ENCODE results near the gene LGALS4. TPM values are rescaled to one million over a fixed set of nuclear protein-coding genes. Genes with fewer than 3 reads are reported as not detected.

The LGALS4 gene
- total and polyA plus RNA-seq, 2 experiments from 2014 or later = 0.19 TPM; not detected in 1

DNA sequence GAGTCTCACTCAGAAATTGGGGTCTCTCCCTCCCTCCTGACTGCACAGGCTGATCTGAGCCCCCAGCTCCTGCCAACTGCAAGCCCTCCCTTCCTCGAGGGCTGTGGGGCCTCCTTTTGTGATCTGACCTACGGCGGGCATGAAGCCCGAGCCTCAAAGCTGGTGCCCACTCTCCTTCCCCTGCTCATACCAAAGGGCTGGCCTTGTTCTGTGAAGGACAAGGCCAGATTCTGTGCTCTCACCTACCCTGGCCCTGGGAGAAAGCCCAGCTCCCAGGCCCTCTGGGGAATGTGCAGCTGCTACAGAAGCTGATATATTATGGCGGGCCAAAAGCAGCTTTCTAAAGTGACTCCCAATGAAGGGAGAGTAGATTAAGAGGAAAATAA, 27.8 kb upstream of the LGALS4 start:
- Histone ChIP-seq H3K9ac (no peak overlapping the region), H3K9me2 (ENCODE audit: insufficient read depth) (no peaks in the 10 kb centered on the region), H3K9me3 (ENCODE audit: low read depth) (no peaks in the 10 kb centered on the region), H3K4me3 (no peak overlapping the region), H3F3A (ENCODE audit: insufficient read depth) (peaks cover 62% of the 10 kb centered on the region), H3K27me3 (replicated peaks; ENCODE audit: insufficient read depth) (no peaks in the 10 kb centered on the region), H2AFZ (no peak overlapping the region), H3K36me3 (ENCODE audit: low read depth) (peaks cover 91% of the 10 kb centered on the region), H3K27ac (no peak overlapping the region), H3K4me1 (ENCODE audit: insufficient read depth) (peaks cover 6% of the 10 kb centered on the region; the same call in 1 of the 2 replicates), H4K20me1 (ENCODE audit: insufficient read depth) (peaks cover 5% of the 10 kb centered on the region; the same call in 1 of the 2 replicates), H3K4me2 (ENCODE audit: unreplicated experiment) (no peak overlapping the region), H3K79me2 (ENCODE audit: insufficient read depth) (peaks cover 68% of the 10 kb centered on the region)
- no peak for DNase-seq
- TF ChIP-seq EZH2 (IDR thresholded peaks at IDR 0.05; ENCODE audit: insufficient read depth, poor library complexity, severe bottlenecking) = no peak
- TF ChIP-seq EZH2phosphoT487 (IDR thresholded peaks at IDR 0.05; ENCODE audit: insufficient read depth, low read depth) = no peak
- WGBS, 2 experiments (ENCODE audit: low coverage in 1 of 2, low lambda C conversion rate in 2 of 2, missing lambda C conversion rate in 2 of 2) = 95 to 96% methylated on average over 5 of the region's 5 CpGs
- in situ Hi-C loops (cut with MboI) = no loop called here

DNA sequence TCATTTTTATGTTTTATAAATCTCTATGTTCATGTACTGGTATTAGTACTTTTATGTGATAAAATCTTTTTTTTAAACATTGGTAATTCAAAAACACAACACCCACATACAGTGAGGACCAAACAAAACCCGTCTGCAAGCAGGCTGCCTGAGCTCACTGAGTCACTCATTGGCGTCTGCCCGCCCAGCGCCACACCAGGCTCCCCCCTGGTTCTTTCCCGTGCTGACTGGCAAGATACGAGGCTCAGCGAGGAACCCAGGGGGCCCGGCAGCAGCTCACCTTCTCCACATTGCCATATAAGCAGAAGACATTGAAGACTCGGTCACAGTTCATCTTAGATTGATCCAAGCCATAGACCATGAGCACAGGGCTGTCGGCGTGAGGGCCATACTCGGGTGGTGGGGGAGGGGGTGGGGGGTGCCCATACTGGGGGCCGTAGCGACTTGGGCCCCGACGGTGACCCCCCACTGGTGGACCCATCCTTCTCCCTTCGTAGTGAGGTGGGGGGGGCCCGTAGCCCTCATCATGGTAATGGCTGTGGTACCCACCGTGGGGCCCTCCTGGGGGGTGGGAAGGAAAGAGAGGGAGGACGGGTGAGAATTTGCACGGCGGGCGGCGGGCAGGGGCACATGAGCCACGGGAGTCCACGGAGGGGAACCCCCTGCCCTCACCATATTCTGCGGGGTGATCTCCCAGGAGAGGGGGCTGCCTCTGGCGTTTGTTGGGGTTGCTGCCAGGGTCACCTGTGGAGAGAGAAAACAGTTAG, 27.3 kb upstream of the LGALS4 start:
- Histone ChIP-seq H3K79me2 (ENCODE audit: insufficient read depth) (peaks cover 62% of the 10 kb centered on the region), H3F3A (ENCODE audit: insufficient read depth) (peaks cover 68% of the 10 kb centered on the region)
- peak; percentile 45 for DNase-seq

DNA sequence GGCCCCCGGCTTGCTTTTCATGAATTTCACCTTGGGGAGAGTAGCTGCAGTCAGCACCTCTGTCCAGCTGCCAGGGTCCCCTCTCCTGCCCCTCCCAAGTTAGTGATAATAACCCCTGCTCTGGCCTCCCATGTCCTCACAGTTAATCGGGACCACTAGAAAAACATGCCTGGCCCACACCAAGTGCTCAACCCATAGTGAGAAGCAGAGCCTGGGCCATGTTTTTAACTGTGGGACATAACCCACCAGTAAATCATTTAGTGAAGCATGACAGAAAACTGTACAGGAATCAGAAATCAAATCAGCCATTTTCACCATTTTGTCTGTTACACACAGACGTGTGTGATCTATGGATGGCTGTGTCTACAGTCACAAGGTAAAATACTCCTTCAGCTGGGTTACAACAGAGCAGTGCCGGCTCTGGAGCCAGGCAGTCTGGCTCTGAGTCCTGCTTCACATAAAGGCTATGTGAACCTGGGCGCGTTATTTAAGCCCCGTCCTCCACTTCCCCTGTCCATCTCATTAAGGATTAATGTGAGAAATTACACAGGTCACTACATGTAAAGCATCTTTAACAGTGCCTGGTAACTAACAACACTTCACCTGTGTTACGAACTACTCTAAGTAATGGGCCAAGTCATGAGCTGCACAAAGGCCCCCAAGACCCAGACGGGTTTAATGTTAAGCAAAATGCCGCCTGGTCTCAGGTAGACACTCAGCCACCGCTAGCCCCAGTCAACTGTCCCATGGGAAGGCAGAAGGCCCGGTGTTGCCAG, 26.4 kb upstream of the LGALS4 start:
- peaks cover 78% of the 10 kb centered on the region for H3K36me3 ChIP-seq (ENCODE audit: low read depth)
- no peak overlapping the region for H3K9ac ChIP-seq
- no peaks in the 10 kb centered on the region for H3K9me2 ChIP-seq (ENCODE audit: insufficient read depth)
- WGBS, 2 experiments (ENCODE audit: low coverage in 1 of 2, low lambda C conversion rate in 2 of 2, missing lambda C conversion rate in 2 of 2) = 89 to 91% methylated on average over 12 of the region's 12 CpGs
- H3K27ac ChIP-seq = peak overlapping the region; percentile 35
- no peak for DNase-seq
- no peak for TF ChIP-seq EZH2phosphoT487 (IDR thresholded peaks at IDR 0.05; ENCODE audit: insufficient read depth, low read depth)
- TF ChIP-seq EZH2 (IDR thresholded peaks at IDR 0.05; ENCODE audit: insufficient read depth, poor library complexity, severe bottlenecking) = no peak
- H3K79me2 ChIP-seq (ENCODE audit: insufficient read depth) = peaks cover 54% of the 10 kb centered on the region
- H3K4me1 ChIP-seq (ENCODE audit: insufficient read depth) = peaks cover 8% of the 10 kb centered on the region; the same call in 1 of the 2 replicates
- H3K4me3 ChIP-seq = no peak overlapping the region
- H2AFZ ChIP-seq = no peak overlapping the region
- peaks cover 5% of the 10 kb centered on the region; the same call in 1 of the 2 replicates for H4K20me1 ChIP-seq (ENCODE audit: insufficient read depth)
- H3K9me3 ChIP-seq (ENCODE audit: low read depth) = no peaks in the 10 kb centered on the region
- in situ Hi-C loops (cut with MboI) = no loop called here
- no peak overlapping the region for H3K4me2 ChIP-seq (ENCODE audit: unreplicated experiment)
- peaks cover 76% of the 10 kb centered on the region for H3F3A ChIP-seq (ENCODE audit: insufficient read depth)
- no peaks in the 10 kb centered on the region for H3K27me3 ChIP-seq (replicated peaks; ENCODE audit: insufficient read depth)

More for the DNA sequence above, 27.3 kb upstream of the LGALS4 start:
- Histone ChIP-seq H3K4me2 (ENCODE audit: unreplicated experiment) (no peak overlapping the region), H2AFZ (no peak overlapping the region), H4K20me1 (ENCODE audit: insufficient read depth) (peaks cover 5% of the 10 kb centered on the region; the same call in 1 of the 2 replicates), H3K4me1 (ENCODE audit: insufficient read depth) (peaks cover 8% of the 10 kb centered on the region; the same call in 1 of the 2 replicates), H3K36me3 (ENCODE audit: low read depth) (peaks cover 86% of the 10 kb centered on the region), H3K27ac (peak overlapping the region; percentile 35; the same call in 1 of the 2 replicates), H3K9ac (no peak overlapping the region), H3K9me3 (ENCODE audit: low read depth) (no peaks in the 10 kb centered on the region), H3K9me2 (ENCODE audit: insufficient read depth) (no peaks in the 10 kb centered on the region), H3K4me3 (no peak overlapping the region), H3K27me3 (replicated peaks; ENCODE audit: insufficient read depth) (no peaks in the 10 kb centered on the region)
- TF ChIP-seq EZH2phosphoT487 (IDR thresholded peaks at IDR 0.05; ENCODE audit: insufficient read depth, low read depth) = no peak
- TF ChIP-seq EZH2 (IDR thresholded peaks at IDR 0.05; ENCODE audit: insufficient read depth, poor library complexity, severe bottlenecking) = no peak
- in situ Hi-C loops (cut with MboI) = no loop called here
- 63 to 79% methylated on average over 12 to 27 of the region's 28 CpGs for WGBS, 2 experiments (ENCODE audit: low coverage in 1 of 2, low lambda C conversion rate in 2 of 2, missing lambda C conversion rate in 2 of 2)

DNA sequence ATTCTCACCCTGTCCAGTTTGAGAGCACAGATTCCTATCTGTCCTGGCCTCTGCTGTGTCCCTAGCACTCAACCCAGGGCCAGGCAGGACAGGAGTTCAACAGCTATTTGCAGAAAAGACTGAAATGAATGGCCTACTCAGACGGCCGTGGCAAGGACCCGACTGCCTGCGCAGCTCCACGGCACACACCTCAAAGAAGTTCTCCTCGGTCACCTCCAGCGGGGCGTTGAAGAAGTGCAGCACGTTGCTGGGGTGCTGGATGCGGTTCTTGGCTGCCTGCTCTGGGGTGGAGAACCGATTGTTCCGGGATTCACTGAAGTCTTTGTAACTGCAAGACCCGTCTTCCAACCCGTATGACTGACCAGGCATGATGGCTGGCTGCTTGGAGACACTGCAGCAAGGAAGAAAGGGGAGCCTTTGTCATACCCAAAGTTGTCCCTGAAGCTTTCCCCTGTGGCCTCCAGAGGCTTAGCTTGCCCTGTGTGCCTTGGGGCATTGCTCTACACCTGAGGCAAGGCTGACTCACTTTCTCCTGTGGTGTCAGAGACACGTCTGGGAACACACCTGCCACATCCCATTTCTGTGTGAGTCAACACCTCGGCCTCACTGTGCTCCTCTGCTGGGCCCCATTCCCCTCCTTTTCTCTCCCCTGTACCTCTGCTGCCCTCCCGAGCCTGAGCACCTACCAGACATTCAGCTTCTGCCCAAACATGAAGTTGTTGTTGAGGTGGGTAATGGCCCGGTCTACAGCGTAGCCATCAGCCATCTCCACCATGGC, 25.7 kb upstream of the LGALS4 start:
- H3K9me2 ChIP-seq (ENCODE audit: insufficient read depth) = no peaks in the 10 kb centered on the region
- no peak overlapping the region for H3K4me2 ChIP-seq (ENCODE audit: unreplicated experiment)
- H4K20me1 ChIP-seq (ENCODE audit: insufficient read depth) = peaks cover 5% of the 10 kb centered on the region; the same call in 1 of the 2 replicates
- H3K27me3 ChIP-seq (replicated peaks; ENCODE audit: insufficient read depth) = no peaks in the 10 kb centered on the region
- no peak for DNase-seq
- no peak overlapping the region for H2AFZ ChIP-seq
- peaks cover 81% of the 10 kb centered on the region for H3F3A ChIP-seq (ENCODE audit: insufficient read depth)
- H3K9ac ChIP-seq = no peak overlapping the region
- H3K4me3 ChIP-seq = no peak overlapping the region
- WGBS, 2 experiments (ENCODE audit: low coverage in 1 of 2, low lambda C conversion rate in 2 of 2, missing lambda C conversion rate in 2 of 2) = 77 to 83% methylated on average over 19 of the region's 19 CpGs
- no peaks in the 10 kb centered on the region for H3K9me3 ChIP-seq (ENCODE audit: low read depth)
- TF ChIP-seq EZH2phosphoT487 (IDR thresholded peaks at IDR 0.05; ENCODE audit: insufficient read depth, low read depth) (no peak), EZH2 (IDR thresholded peaks at IDR 0.05; ENCODE audit: insufficient read depth, poor library complexity, severe bottlenecking) (no peak)
- peaks cover 8% of the 10 kb centered on the region; the same call in 1 of the 2 replicates for H3K4me1 ChIP-seq (ENCODE audit: insufficient read depth)
- in situ Hi-C loops (cut with MboI) = no loop called here
- H3K36me3 ChIP-seq (ENCODE audit: low read depth) = peaks cover 70% of the 10 kb centered on the region
- H3K79me2 ChIP-seq (ENCODE audit: insufficient read depth) = peaks cover 46% of the 10 kb centered on the region
- peak overlapping the region; percentile 35 for H3K27ac ChIP-seq
